Measurements from ENCODE around the gene PGP.
A peak's percentile ranks its signal among the peaks of the same experiment; 100 is the strongest.
"Not testable (repeated sequence)": the region's sequence is repeated elsewhere in the genome, so short reads cannot be mapped to it uniquely, and the experiment has no call there.

Gene PGP, protein sequence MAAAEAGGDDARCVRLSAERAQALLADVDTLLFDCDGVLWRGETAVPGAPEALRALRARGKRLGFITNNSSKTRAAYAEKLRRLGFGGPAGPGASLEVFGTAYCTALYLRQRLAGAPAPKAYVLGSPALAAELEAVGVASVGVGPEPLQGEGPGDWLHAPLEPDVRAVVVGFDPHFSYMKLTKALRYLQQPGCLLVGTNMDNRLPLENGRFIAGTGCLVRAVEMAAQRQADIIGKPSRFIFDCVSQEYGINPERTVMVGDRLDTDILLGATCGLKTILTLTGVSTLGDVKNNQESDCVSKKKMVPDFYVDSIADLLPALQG
- 7.3 to 83.4 (median 36.0) reads per million in 18 experiments for total RNA-seq

GRCh38 chr16:2214719-2214968 is at the start of gene PGP:
Gene PGP (minus strand): TSS chr16:2214840. CDS start chr16:2214777, 63 bp downstream.
- no peak for DNase-seq

GRCh38 chr16:2263026-2263425 is 48.4 kb upstream of the PGP start:
- DNase-seq, result not testable (repeated sequence)

DNA sequence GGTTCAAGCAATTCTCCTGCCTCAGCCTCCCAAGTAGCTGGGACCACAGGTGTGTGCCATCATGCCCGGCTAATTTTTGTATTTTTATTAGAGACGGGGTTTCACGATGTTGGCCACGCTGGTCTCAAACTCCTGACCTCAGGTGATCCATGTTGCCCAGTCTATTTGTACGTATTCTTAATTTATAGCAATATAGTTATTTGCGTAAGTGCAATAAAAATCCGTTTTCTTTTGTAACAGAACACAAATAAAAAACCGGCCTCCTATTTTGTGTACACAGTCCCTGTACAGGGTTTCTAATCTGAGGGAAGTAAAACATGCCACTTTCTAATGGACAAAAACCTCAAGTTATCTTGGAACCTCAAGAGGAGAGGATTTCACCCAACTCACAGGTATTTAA is 45.6 kb upstream of the PGP start:
- DNase-seq, result no peak

DNA sequence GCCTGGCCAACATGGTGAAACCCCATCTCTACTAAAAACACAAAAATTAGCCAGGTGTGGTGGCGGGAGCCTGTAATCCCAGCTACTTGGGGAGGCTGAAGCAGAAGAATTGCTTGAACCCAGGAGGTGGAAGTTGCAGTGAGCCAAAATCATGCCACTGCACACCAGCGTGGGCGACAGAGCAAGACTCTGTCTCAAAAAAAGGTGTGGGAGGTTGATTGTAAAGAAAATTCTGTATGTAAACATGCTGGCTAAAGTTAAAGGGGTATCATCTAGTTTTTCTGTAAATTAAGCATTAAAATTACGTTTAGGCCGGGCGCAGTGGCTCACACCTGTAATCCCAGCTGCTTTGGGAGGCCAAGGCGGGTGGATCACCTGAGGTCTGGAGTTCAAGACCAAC is 43.9 kb upstream of the PGP start:
- not testable (repeated sequence) for DNase-seq

DNA sequence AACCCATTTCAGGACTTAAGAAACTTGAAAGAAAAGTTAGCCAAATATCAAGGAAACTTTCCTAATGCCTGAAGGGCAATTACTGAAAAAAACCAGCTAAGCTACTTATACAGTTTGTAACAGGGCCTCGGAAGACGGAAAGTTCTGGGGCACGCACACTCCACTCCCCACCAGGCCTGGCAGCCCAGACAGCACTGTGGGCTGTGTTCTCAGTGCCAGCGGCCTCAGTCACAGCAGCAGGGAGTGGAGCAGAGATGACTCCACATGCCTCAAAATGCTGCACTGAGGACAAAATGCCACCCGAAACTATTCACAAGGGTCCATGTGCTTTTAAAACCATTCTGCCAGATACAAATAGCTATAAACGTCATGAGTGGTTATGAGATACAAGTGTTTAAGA is 43.1 kb upstream of the PGP start:
- no peak for DNase-seq

DNA sequence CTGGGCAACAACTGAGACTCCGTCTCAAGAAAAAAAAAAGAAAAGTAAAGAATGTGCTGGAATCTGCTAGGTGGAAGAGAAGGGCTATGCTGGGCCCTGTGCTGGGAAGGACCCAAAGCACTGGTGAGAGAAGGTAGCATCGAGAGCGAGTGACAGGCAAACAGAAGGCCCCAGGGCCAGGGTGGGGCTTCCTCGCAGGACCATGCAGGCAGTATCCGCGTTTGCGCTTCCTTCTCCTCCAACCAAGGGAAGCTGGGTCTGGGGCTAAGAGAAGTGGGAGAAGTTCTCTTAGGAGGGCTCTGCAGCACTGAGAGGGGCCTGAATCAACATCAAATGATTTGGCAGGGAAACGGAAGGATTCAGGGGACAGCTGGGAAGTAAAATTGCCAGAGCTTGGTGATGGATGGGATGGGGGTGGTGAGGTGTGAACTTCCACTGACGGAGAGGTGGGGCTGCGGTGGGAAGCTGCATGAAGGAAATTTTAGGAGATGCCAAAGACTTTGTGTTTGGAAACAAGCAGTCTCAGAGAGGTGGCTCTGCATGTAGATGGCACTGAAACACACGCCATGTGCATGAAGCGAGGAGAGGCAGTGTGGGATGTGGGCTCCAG is 42.0 kb upstream of the PGP start:
- DNase-seq, result no peak

- DNase-seq, result no peak
These were observed 38.7 kb upstream of the PGP start for GRCh38 chr16:2253293-2253692.

GRCh38 chr16:2252806-2253148 is 38.1 kb upstream of the PGP start:
- DNase-seq, result no peak

DNA sequence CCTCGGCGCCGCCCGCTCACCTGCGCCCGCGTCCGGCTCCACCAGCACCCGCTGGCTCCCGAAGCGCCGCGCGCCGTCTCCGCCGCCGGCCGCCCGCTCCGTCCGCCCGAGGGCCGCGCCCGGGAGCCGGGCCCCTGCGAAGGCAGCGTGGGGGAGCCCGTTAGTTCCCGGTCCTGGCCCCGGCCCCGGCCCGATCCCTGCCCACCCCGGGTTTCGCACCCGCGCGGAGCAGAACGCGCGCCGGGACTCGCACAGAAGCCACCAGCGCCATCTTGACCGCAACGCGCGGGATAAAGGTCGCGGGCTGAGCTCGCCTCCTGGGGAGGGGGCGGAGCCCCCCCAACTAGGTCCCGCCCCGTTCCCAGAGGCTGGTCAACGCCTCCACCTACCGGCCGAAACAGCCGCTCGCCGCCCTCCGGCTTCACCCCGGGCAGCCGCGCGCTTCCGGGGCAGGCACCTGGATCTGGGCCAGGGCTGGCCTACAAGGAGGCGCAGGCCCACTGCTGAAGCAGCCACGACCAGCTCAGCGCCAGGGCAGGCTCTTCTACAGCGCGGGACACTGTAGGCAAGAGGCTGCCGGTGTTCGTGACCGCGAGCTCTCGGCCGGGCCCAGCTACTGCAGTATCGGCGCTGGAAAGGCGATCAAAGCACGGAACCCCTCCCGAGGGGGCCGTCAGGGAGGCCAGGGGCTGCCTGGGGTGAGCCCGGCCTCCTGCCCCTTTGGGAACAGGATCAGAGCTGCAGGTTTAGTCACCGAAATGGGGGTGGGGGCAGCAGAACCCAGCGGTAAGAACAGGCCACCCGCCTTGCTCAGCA is 36.9 kb upstream of the PGP start, which contains the start of gene ECI1:
Gene ECI1 (minus strand): TSS at position 292 of the 816 bp plus-strand sequence. CDS start 21 bp downstream, at position 271.
- DNase-seq, result peak; percentile 96 to 97

DNA sequence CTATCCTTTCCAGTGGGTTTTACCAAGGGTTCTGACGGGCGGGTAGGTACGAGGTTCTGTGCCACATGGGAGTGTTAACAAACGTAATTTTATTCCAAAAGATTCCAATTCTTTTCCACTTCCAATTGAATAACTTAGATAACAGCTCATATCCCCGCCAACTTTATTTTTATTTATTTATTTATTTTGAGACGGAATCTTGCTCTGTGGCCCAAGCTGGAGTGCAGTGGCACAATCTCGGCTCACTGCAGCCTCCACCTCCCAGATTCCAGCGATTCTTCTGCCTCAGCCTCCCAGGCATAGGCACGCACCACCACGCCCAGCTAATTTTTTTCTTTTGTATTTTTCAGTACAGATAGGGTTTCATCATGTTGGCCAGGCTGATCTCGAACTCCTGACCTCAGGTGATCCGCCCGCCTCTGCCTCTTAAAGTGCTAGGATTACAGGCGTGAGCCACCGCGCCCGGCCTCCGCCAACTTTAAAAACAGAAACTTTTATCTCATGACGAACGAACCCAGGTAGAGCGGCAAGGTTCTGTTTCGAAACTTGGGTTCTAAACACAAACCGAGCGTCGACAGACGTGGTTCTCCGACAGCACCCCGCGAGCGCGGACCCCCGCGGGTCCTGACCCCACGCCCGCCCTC is 36.1 kb upstream of the PGP start:
- peak; percentile 26 to 34 for DNase-seq

GRCh38 chr16:2246301-2246885 is 31.8 kb upstream of the PGP start:
- no peak for DNase-seq

GRCh38 chr16:2244926-2245795 is 30.5 kb upstream of the PGP start:
- DNase-seq, result no peak

- no peak for DNase-seq
These were observed 29.7 kb upstream of the PGP start for GRCh38 chr16:2244301-2244700.

GRCh38 chr16:2243781-2244180 is 29.1 kb upstream of the PGP start:
- DNase-seq, result no peak

DNA sequence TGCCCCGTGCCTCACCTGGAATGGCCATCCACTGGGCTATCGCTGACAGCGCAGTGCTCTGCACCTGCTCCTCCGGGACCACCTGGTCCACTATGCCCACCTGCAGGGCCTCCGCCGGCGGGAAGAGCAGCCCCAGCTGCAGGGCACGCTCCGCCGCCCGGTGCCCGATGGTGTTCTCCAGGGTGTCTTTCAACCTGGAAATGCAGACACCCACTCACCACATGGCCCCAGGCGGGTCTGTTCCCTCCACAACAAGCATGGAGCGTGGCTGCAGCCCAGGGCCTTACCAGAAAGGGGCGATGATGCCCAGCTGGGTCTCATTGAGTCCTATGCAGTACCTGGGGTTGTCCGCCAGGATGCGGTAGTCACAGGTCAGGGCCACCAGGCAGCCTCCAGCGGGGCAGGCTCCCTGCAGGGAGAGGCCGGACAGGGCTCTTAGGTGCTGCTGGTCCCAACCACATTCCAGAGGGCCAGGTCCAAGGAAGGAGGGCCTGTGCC is 28.4 kb upstream of the PGP start:
- DNase-seq, result no peak

DNA sequence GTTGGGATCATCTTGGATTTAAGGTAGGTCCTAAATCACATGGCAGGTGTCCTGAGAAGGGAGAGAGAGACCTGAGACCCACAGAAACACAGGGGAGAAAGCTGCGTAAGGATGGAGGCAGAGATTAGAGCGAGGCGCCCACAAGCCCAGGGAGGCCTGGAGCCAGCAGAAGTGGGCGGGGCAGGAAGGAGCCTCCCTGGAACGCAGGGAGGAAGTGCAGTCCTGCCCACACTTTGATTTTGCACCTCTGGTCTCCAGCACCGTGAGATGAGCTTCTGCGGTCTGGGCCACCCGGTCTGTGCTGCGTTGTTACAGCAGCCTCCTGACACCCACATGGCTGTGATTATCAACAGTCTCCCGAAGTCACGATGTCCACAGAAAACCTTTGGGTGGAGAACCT is 28.0 kb upstream of the PGP start:
- DNase-seq, result peak in 1 of 2 donors; percentile 36

- DNase-seq, result not testable (repeated sequence)
These were observed 25.7 kb upstream of the PGP start for GRCh38 chr16:2240331-2240730.

- DNase-seq, result no peak
These were observed 24.4 kb upstream of the PGP start for GRCh38 chr16:2238838-2239675.

- DNase-seq, result no peak
These were observed 23.7 kb upstream of the PGP start for GRCh38 chr16:2238150-2238837.
